ENCODE data around the gene EHMT1.

The EHMT1 gene

DNA sequence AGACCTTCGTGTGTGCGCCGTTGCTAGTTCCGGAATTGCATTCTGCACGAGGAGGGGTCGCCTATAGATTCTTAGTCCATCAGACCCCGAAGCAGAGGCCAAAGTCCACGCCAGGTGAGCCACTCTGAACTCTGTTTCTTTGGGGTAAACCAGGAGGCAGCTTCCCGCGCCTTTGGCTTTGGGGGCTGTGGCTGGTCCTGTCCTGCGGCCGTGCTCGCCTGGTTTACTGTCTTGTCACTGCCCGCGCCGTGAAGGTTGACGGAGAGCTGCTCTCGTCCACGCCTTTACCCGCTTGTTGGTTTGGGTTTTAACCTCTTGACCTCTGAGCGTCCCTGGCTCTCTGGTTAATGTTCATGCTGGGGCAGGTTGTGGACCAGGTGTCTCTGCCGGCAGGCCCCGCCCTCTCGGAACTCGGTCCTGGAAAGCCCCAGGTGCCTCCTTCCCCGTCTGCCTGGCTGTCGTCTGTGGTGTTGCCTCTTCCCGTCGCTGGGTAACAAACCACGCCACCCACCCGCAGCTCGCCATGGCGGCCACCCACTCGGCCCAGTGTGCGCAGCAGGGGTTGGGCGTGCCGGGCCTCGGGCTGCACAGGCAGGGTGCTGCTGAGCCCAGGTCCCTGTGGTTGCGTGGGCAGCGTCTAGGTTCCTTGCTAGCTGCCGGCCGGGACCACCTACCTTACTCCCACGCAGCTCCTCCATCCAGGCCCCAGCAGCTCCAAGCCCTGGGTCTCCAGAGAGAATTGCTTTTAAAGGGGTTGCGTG, 214.2 kb downstream of the EHMT1 start:
- no peak for DNase-seq

DNA sequence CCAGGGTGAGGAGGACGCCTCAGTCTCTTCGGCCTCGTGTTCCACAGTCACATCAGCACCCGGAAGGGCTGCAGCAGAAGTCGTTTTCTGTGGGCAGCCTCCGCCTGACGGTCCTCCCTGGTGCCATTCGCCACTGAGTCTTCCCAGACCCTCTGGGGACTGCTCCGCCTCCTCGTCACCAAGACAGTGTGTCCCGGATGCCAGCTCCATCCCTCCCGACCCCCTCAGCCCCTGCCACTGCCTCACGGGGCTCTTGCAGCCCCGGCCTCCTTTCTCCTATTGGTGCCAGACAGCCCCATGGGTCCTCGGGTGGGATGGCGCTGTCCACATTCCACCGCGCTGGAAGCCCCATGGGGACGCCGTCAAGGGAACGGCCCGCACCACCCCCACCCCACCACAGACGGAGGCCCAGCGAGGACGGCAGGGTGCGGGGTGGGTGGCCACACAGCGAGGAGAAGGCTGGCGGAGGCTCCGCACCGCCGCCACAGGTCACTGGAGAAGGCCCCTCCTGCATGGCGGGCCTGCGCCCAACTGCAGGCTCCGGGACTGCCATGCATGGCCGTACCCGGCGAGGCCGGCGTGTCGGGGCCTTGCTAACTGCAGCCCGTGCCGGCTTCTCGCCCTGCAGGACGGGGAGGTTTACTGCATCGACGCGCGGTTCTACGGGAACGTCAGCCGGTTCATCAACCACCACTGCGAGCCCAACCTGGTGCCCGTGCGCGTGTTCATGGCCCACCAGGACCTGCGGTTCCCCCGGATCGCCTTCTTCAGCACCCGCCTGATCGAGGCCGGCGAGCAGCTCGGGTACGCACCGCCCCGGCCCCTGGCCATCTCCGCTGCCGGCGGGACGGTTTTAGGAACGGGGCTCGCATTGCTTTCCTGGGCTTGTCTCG, 215.2 kb downstream of the EHMT1 start:
- DNase-seq = no peak

- DNase-seq = no peak
Observed at GRCh38 chr9:137834846-137835546, 216.2 kb downstream of the EHMT1 start.

DNA sequence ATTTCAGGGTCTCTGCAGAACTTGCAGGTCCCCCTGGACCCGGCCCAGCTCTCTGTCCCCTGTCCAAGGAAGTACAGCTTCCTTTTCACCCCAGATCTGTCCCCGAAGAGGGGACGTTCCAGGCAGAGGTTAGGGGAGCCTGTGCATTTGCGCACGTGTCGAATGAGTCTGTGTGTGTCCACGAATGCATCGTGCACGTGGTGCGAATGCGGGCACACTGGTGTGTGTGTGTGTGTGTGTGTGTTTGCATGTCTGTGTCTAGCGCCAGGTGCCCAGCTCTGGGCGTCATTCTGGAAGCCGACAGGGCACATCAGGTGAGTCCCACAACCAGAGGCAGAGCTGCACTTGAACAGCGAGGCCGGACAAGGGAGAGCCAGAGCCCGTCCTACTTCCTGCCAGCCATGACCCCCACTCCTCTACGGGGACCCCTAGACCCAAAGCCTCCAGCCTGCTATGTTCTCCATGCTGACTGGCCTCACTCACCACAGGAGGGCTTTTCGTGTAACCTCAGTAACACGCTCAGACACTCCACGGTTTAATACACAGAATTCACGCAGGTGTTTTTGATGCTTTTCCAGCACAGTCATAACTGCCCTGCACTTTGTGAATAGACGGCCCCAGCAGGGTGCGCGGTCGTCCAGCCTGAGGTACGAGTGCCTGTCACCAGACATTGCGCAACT, 217.5 kb downstream of the EHMT1 start:
- DNase-seq = no peak

DNA sequence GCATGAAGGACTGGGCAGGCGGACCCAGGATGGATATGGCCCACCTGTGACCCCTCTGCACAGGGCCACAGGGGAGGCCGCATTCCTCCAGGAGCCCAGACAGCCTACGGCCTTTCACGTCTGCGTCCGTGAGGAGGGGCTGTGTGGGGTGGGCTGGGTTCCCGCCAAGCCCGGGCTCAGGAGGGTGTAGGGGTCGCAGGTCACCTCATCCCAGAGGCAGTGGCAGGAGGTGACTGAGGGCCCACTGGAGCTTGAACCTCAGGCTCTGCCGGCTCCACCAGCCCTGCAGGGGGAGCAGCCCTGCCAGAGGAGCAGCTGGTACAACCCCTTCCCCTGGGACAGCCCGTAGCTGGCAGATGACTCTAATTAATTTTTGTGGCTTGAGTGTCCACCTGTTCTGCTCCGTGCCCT, 218.0 kb downstream of the EHMT1 start:
- DNase-seq = no peak

DNA sequence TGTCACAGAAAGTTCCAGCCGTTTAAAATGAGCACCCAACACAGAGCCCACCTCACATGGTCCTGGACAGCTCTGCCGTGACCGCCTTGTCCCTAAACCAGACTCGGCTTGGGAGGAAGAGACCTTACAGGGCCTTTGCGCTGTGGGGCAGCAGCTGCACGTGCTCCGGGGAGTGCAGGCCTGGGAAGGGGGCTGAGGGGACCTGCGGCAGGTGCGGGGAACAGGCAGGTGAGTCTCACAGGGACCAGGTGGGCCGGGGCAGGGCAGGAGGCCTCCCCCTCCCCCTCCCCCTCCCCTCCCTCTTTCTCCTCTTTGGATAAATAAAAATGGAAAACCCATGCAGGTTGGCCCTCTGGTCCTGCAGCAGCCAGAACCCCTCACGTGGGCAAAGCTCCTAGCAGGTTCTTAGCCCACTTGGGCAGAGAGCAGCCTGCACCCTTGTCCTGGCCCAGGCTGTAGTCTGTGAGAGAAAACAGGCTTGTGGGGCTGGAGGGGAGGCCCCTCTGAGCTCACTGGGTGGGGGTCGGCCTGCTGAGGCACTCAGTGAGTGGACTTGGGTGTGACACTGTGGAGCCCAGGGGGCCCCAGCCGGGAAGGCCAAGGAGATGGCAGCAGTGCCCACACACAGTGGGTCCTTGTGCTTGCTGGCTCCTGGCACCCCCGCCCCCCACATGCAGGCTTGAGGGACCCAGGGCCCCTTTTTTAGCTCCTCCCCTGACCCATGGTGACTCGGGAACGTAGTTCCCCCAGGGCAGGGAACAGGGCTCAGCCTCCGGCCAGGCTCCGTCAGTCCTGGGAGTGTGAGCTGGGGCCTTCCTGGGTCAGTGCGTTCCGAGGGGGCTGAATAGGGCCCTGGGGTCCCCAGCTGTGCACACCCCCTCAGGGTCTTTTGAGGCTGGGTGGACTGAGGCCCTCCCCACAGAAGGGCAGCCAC, 218.8 kb downstream of the EHMT1 start:
- DNase-seq = no peak

- no peak for DNase-seq
Observed at GRCh38 chr9:137838576-137838975, 219.8 kb downstream of the EHMT1 start.

GRCh38 chr9:137843355-137843754, 224.6 kb downstream of the EHMT1 start:
- no peak for DNase-seq

- no peak for DNase-seq
Observed at GRCh38 chr9:137851516-137852267, 232.9 kb downstream of the EHMT1 start.

DNA sequence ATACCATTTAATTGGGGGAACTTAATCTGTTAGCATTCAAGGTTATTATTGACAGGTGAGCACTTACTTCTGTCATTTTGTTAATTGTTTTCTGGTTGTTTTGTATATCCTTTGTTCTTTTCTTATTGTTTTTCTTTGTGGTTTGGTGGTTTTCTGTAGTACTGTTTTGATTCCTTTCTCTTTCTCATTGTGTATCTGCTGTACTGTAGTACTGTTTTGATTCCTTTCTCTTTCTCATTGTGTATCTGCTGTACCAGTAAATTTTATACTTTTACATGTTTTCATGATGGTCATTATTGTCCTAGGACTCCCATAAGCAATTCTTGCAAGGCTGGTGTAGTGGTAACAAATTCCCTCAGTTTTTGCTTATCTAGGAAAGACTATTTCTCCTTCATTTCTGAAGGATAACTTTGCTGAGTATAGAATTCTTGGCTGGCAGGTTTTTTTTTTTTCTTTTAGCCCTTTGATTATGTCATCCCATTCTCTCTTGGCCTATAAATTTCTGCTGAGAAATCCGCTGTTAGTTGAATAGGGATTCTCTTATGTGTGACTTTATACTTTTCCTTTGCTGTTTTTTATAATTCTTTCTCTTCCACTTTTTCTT, 234.7 kb downstream of the EHMT1 start:
- no peak for DNase-seq

GRCh38 chr9:137860361-137860760, 241.6 kb downstream of the EHMT1 start:
- DNase-seq = no peak

DNA sequence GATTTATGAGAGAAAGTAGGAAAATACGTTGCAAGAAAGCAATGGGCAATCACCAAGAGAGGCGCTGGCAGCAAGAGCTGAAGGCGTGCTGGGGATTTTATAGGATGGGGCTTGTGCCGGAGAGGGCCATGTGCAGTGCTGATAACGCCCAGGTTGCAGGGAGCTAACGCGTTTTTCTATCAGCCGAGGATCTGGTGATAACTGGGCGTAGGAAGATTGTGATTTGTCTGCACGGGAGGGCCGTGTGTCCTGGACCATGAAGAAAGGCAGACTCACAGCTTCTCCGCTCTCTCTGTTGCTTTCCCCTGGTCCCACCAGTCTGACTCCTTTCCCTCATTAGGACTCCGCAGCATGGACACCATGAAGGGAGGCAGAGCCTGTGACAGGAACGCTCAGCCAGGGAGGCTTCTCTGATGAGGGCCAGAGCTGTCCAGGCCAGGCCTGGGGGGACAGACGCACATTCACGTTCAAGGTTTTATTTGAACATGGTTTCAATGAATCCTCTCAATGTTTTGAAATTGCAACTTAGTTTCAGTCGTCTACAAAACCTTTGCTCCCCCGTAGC, 246.9 kb downstream of the EHMT1 start:
- no peak for DNase-seq

GRCh38 chr9:137866226-137867141, 247.7 kb downstream of the EHMT1 start:
- DNase-seq = no peak

DNA sequence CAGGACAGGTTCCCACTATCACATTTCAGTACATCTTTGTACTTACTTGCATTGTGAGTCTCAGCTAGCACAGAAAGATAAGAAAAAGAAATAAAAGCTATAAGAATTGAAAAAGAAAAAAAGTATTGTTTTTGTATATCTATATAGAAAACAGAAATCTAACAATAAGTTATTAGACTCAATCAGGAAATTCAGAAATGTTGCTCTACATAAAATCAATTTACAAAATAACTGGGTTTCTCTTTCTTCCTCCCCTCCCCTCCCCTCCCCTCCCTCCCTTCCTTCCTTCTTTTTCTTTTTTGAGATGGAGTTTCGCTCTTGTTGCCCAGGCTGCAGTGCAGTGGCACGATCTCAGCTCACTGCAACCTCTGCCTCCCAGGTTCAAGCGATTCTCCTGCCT, 251.6 kb downstream of the EHMT1 start:
- no peak for DNase-seq

- DNase-seq = no peak
Observed at GRCh38 chr9:137872296-137872695, 253.5 kb downstream of the EHMT1 start.

DNA sequence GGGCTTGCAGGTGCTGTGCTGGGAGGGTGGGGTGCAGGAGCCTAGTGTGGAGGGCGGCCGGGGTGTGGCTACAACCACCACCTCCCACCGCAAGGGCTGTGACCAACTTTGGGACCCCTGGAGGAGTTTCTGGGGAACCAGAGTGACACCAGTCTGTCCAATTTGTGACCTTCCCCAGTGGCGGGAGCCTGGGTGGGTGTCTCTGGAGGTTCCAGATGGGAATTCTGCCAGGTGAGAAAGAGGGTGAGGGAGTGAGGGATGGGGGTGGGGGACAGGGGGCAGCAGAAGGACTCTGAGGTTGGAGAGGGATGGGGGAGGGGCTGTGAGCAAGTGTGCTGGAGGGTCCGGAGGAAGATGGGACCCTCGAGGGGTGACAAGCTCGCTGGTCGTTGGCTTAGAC, 254.6 kb downstream of the EHMT1 start:
- DNase-seq = no peak

- DNase-seq = no peak
Observed at GRCh38 chr9:137873858-137874362, 255.1 kb downstream of the EHMT1 start.

DNA sequence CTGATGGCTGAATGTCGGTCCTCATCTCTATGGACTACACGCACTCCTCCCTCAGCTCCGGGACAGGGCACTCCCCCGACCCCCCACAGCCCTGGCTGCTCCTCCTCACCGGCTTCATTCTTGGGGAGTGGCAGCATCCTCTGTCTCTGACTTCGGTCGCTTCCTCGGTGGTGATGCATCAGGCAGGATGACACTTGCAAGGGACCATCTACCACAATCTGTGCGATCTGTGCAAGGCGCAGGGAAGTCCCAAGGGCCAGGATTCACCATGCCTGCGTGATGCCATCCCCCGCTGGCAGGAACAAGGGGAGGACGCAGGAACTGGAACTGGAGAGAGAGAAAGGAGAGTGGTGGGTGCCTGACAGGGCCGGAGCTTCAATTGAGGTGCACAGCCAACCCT, 256.5 kb downstream of the EHMT1 start:
- DNase-seq = no peak

DNA sequence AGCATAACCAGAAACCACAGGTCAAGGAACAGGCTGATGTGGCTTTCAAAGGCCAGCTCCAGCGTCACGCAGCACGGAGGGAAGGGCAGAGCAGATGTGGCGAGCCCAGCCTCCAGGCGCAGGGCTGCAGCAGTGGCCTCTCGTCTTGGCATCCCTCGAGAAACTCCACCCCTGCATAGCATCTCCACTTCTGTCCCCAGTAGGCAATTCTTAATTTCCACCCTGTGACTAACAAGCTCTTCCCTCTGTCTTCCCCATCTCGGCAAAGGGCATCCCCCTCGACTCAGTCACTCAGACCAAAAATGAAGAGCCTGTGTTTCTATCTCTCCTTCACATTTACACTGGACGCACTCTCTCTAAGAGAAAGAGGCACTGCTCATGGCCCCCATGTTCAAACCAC, 257.0 kb downstream of the EHMT1 start:
- DNase-seq = no peak

All from DMS79 (cell line).